ENCODE data around the gene GGA2.

- TF ChIP-seq POLR2A (IDR thresholded peaks at IDR 0.05) (no peak), CTCF (IDR thresholded peaks at IDR 0.05) (no peak)
These were observed 23.8 kb downstream of the GGA2 start for GRCh38 chr16:23486480-23486879.

Measured in stomach (tissue), 4 donors.